Keratinocyte (primary cell): Measurements from ENCODE around the gene GPR3. TPM values are rescaled to one million over a fixed set of nuclear protein-coding genes. Genes with fewer than 3 reads are reported as not detected.

Source experiments
- DNase-seq: peaks from one replicate; pipeline ENCODE4 v3.0.0-alpha.2; 2011; ENCODE audit warnings: low read depth, missing footprints, low spot score
- FAIRE-seq: peaks from 2 replicates; lab custom pipeline; 2011; peaks lifted over from hg19 to GRCh38; lab: Jason Lieb, UNC
- H2AFZ ChIP-seq: 2 replicates; pipeline ENCODE4 v1.6.0; 2012; ENCODE audit warnings: low read length, control low read depth, inconsistent platforms; ENCODE audit not compliant: control insufficient read depth
- H3K27ac ChIP-seq: 2 replicates; pipeline ENCODE4 v1.5.1; 2011; ENCODE audit warnings: low read length; ENCODE audit not compliant: control insufficient read depth, insufficient read depth
- H3K27me3 ChIP-seq: 3 replicates; pipeline ENCODE4 v1.6.0; 2011; ENCODE audit warnings: low read length; ENCODE audit not compliant: control insufficient read depth, insufficient read depth; ENCODE audit errors: extremely low read depth
- H3K36me3 ChIP-seq, 2 experiments: 2 replicates in 1 of 2; 3 replicates in 1 of 2; pipeline ENCODE4 v1.5.1; 2011; ENCODE audit warnings: low read length in 2 of 2, mild to moderate bottlenecking in 1 of 2; ENCODE audit not compliant: control insufficient read depth in 2 of 2, insufficient read depth in 2 of 2; ENCODE audit errors: extremely low read depth in 1 of 2
- H3K4me1 ChIP-seq: 3 replicates; pipeline ENCODE4 v1.5.1; 2011; ENCODE audit warnings: low read length; ENCODE audit not compliant: control insufficient read depth, insufficient read depth; ENCODE audit errors: extremely low read depth
- H3K4me2 ChIP-seq: 3 replicates; pipeline ENCODE4 v1.6.0; 2011; ENCODE audit warnings: low read depth, low read length; ENCODE audit not compliant: control insufficient read depth, insufficient read depth; ENCODE audit errors: extremely low read depth
- H3K4me3 ChIP-seq, 3 experiments: fragments of 200-600 bp in 1 of 3; sonication (generic) in 1 of 3; 2 replicates in 2 of 3; 3 replicates in 1 of 3; pipeline ENCODE4 v1.5.1; 2011 to 2016; ENCODE audit warnings: low read length in 3 of 3, mild to moderate bottlenecking in 3 of 3, control low read depth in 2 of 3, inconsistent platforms in 1 of 3, low read depth in 1 of 3, mixed read lengths in 1 of 3, mixed run types in 1 of 3, moderate library complexity in 1 of 3; ENCODE audit not compliant: control insufficient read depth in 2 of 3, insufficient read depth in 2 of 3; ENCODE audit errors: extremely low read depth in 1 of 3
- H3K79me2 ChIP-seq: 2 replicates; pipeline ENCODE4 v1.6.0; 2012; ENCODE audit warnings: low read length; ENCODE audit not compliant: control insufficient read depth, insufficient read depth
- H3K9ac ChIP-seq: 3 replicates; pipeline ENCODE4 v1.6.0; 2011; ENCODE audit warnings: low read length; ENCODE audit not compliant: control insufficient read depth, insufficient read depth; ENCODE audit errors: extremely low read depth
- H3K9me1 ChIP-seq: 3 replicates; pipeline ENCODE4 v1.6.0; 2011; ENCODE audit warnings: low read length; ENCODE audit not compliant: control insufficient read depth, insufficient read depth; ENCODE audit errors: extremely low read depth
- H3K9me3 ChIP-seq: 2 replicates; pipeline ENCODE4 v1.5.1; 2012; ENCODE audit warnings: low read depth, low read length; ENCODE audit not compliant: control insufficient read depth
- H4K20me1 ChIP-seq: 3 replicates; pipeline ENCODE4 v1.6.0; 2011; ENCODE audit warnings: low read length; ENCODE audit not compliant: control insufficient read depth, insufficient read depth; ENCODE audit errors: extremely low read depth
- EZH2 ChIP-seq: IDR thresholded peaks from one replicate; pipeline ENCODE4 v1.6.1; 2012; ENCODE audit warnings: inconsistent platforms, mild to moderate bottlenecking, low read length, moderate library complexity
- dilution Hi-C: fragments of 300-500 bp; cut with MboI; formaldehyde crosslinking; loops from one replicate; pipeline ENCODE4 v1.7.0; 2020; ENCODE audit warnings: low sequenced_read_pairs; ENCODE audit not compliant: extremely low pct_ligation_motif_present
- polyA plus RNA-seq, 5 experiments: library from polyadenylated mRNA; depleted of rRNA in 3 of 5; stranded (reverse) in 3 of 5; stranded (forward) in 1 of 5; unstranded in 1 of 5; fragments of >200 nt; gene quantifications; 1 replicate in 1 of 5; 2 replicates in 3 of 5; 3 replicates in 1 of 5; pipeline versions ENCODE4 v1.2.1 to v1.2.3, GENCODE V29; 2011 to 2012; ENCODE audit warnings: missing spikeins in 2 of 5, low read depth in 1 of 5, low replicate concordance in 1 of 5
- TF ChIP-seq, protein P1 (sequence below), 3 experiments: IDR thresholded peaks in 1 of 3; conservative IDR thresholded peaks in 1 of 3; optimal IDR thresholded peaks in 1 of 3; 2 replicates in 2 of 3; 3 replicates in 1 of 3; pipeline versions ENCODE3 to v1.5.1; 2011; ENCODE audit warnings: low read length in 3 of 3, mild to moderate bottlenecking in 3 of 3, moderate library complexity in 2 of 3, control low read depth in 1 of 3, inconsistent platforms in 1 of 3; ENCODE audit not compliant: insufficient read depth in 2 of 3; ENCODE audit errors: extremely low read depth in 1 of 3

The GPR3 gene
- polyA plus RNA-seq, 1 donor (not counting 4 experiments of a cell fraction or from before 2014, with no cell fraction given), result 1.4 TPM

- peak overlapping the region; percentile 77 for H3K9ac ChIP-seq
- dilution Hi-C loops, result no loop called here
- H3K4me3 ChIP-seq, result peak overlapping the region; percentile 66 to 89 (median 77)
Observed at GRCh38 chr1:27343639-27344025, 48.8 kb upstream of the GPR3 start.

DNA sequence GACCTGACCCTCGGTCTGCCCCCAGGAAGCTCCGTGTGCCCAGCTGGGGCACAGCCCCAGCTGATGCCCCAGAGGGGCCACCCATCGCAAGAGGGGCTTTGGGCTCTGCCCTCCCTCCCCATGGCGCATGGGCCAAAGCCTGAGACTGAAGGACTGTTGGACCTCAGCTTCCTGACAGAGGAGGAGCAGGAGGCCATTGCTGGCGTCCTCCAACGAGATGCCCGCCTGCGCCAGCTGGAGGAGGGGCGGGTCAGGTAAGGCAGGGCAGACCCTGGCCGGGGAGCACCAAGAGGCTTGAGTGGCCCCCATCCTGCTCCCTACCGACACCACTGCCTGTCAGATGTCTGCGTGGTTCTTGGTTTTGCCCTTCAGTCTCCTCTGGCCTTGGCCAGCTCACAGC lies 47.1 kb upstream of the GPR3 start:
- Histone ChIP-seq H3K4me2 (no peak overlapping the region), H3K79me2 (peaks cover 10% of the 10 kb centered on the region), H4K20me1 (no peaks in the 10 kb centered on the region), H3K36me3 (peaks cover 7 to 9% of the 10 kb centered on the region in 2 experiments), H3K27ac (no peak overlapping the region), H3K27me3 (no peaks in the 10 kb centered on the region), H2AFZ (no peak overlapping the region), H3K4me3 (no peak overlapping the region), H3K9me3 (no peaks in the 10 kb centered on the region), H3K4me1 (peaks cover 46% of the 10 kb centered on the region), H3K9me1 (no peaks in the 10 kb centered on the region), H3K9ac (no peak overlapping the region)
- FAIRE-seq (no peak), DNase-seq (no peak)
- TF ChIP-seq EZH2, result no peak
- TF ChIP-seq, protein P1, sequence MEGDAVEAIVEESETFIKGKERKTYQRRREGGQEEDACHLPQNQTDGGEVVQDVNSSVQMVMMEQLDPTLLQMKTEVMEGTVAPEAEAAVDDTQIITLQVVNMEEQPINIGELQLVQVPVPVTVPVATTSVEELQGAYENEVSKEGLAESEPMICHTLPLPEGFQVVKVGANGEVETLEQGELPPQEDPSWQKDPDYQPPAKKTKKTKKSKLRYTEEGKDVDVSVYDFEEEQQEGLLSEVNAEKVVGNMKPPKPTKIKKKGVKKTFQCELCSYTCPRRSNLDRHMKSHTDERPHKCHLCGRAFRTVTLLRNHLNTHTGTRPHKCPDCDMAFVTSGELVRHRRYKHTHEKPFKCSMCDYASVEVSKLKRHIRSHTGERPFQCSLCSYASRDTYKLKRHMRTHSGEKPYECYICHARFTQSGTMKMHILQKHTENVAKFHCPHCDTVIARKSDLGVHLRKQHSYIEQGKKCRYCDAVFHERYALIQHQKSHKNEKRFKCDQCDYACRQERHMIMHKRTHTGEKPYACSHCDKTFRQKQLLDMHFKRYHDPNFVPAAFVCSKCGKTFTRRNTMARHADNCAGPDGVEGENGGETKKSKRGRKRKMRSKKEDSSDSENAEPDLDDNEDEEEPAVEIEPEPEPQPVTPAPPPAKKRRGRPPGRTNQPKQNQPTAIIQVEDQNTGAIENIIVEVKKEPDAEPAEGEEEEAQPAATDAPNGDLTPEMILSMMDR (optimal IDR thresholded peaks at IDR 0.05 in 1 of 3, IDR thresholded peaks at IDR 0.05 in 1 of 3, conservative IDR thresholded peaks at IDR 0.05 in 1 of 3; ENCODE audit: extremely low read depth in 1 of 3, insufficient read depth in 2 of 3, low read length in 3 of 3), result no peak
- dilution Hi-C loops, result no loop called here

More at GRCh38 chr1:27343639-27344025, 48.8 kb upstream of the GPR3 start:
- H3K79me2 ChIP-seq, result peaks cover 10% of the 10 kb centered on the region
- DNase-seq (no peak), FAIRE-seq (no peak)
- H3K4me2 ChIP-seq, result peak overlapping the region; percentile 97
- peaks cover 37% of the 10 kb centered on the region for H3K4me1 ChIP-seq
- peak overlapping the region; percentile 20 for H2AFZ ChIP-seq
- no peaks in the 10 kb centered on the region for H3K9me1 ChIP-seq
- H3K27ac ChIP-seq, result peak overlapping the region; percentile 87
- TF ChIP-seq, protein P1 (optimal IDR thresholded peaks at IDR 0.05 in 1 of 3, IDR thresholded peaks at IDR 0.05 in 1 of 3, conservative IDR thresholded peaks at IDR 0.05 in 1 of 3; ENCODE audit: extremely low read depth in 1 of 3, insufficient read depth in 2 of 3, low read length in 3 of 3), result no peak
- TF ChIP-seq EZH2, result no peak
- H3K36me3 ChIP-seq, result peaks cover 4 to 9% of the 10 kb centered on the region in 2 experiments
- H3K27me3 ChIP-seq, result no peaks in the 10 kb centered on the region
- H3K9me3 ChIP-seq, result no peaks in the 10 kb centered on the region
- no peaks in the 10 kb centered on the region for H4K20me1 ChIP-seq
